ENCODE results near the gene CTNNB1. TPM values are rescaled to one million over a fixed set of nuclear protein-coding genes. Genes with fewer than 3 reads are reported as not detected.

The CTNNB1 gene
- total RNA-seq, 2 donors from 2014 or later, result 405 to 467 TPM

DNA sequence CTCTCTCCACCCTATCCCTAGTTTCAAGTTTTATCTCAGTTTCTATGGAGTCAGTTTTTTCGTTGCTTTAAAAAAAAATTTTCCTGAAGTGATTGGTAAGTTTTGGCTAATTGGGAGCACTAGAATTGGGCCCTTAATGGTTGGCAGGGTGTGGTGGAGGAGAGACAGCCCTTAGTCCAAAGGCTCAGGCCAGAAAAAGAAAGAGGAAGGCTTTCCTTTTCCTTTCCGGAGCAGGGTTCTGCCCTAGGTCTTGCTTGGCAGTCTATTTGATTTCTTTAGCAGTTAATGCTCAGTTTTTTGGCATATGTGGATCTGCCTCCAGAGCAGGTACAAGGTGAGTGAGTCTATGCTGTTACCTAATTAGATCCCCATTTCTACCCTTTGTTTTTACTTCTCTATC lies 22.7 kb downstream of the CTNNB1 start:
- TF ChIP-seq POLR2A (IDR thresholded peaks at IDR 0.05) (no peak), POLR2AphosphoS5 (IDR thresholded peaks at IDR 0.05) (no peak)
- TF ChIP-seq, protein P1, sequence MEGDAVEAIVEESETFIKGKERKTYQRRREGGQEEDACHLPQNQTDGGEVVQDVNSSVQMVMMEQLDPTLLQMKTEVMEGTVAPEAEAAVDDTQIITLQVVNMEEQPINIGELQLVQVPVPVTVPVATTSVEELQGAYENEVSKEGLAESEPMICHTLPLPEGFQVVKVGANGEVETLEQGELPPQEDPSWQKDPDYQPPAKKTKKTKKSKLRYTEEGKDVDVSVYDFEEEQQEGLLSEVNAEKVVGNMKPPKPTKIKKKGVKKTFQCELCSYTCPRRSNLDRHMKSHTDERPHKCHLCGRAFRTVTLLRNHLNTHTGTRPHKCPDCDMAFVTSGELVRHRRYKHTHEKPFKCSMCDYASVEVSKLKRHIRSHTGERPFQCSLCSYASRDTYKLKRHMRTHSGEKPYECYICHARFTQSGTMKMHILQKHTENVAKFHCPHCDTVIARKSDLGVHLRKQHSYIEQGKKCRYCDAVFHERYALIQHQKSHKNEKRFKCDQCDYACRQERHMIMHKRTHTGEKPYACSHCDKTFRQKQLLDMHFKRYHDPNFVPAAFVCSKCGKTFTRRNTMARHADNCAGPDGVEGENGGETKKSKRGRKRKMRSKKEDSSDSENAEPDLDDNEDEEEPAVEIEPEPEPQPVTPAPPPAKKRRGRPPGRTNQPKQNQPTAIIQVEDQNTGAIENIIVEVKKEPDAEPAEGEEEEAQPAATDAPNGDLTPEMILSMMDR (IDR thresholded peaks at IDR 0.05), result no peak
- no peaks in the 10 kb centered on the region for H3K9me3 ChIP-seq
- WGBS, result 45% methylated on average over 2 of the region's 2 CpGs
- H3K4me3 ChIP-seq, result no peak overlapping the region
- H3K36me3 ChIP-seq, result peaks cover 8 to 17% of the 10 kb centered on the region in 2 donors
- intact Hi-C loops (cut with DNase I), result no loop called here
- H3K27ac ChIP-seq, result no peak overlapping the region
- H3K27me3 ChIP-seq (replicated peaks; ENCODE audit: insufficient read depth), result no peaks in the 10 kb centered on the region
- no peaks in the 10 kb centered on the region for H3K4me1 ChIP-seq (replicated peaks)
- no peak for DNase-seq (ENCODE audit: low spot score)

DNA sequence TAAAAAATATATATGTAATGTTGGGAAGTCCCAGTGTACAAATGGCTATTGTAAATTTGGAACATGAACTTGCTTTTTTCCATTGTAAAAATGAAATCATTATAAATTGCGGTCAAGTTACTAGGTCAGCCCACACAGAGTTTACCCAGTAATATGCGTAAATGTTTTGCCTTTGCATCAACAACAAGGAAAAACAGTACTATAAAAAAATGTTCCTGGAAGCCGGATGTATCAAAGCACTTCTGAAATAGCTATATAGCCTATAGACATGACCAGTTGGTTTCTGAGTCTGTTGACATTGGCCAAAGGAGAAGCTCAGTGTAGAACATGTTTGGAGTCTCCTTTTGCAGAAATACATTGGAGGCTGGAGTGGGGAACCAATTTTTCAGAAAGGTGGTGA lies 23.2 kb downstream of the CTNNB1 start:
- Histone ChIP-seq H3K4me1 (replicated peaks) (no peaks in the 10 kb centered on the region), H3K27me3 (replicated peaks; ENCODE audit: insufficient read depth) (no peaks in the 10 kb centered on the region), H3K4me3 (no peak overlapping the region), H3K36me3 (peaks cover 8 to 17% of the 10 kb centered on the region in 2 donors), H3K27ac (no peak overlapping the region), H3K9me3 (no peaks in the 10 kb centered on the region)
- 47% methylated on average over 3 of the region's 3 CpGs for WGBS
- intact Hi-C loops (cut with DNase I), result no loop called here
- TF ChIP-seq, protein P1 (IDR thresholded peaks at IDR 0.05), result no peak
- no peak for TF ChIP-seq POLR2AphosphoS5 (IDR thresholded peaks at IDR 0.05)
- TF ChIP-seq POLR2A (IDR thresholded peaks at IDR 0.05), result no peak
- DNase-seq (ENCODE audit: low spot score), result no peak

DNA sequence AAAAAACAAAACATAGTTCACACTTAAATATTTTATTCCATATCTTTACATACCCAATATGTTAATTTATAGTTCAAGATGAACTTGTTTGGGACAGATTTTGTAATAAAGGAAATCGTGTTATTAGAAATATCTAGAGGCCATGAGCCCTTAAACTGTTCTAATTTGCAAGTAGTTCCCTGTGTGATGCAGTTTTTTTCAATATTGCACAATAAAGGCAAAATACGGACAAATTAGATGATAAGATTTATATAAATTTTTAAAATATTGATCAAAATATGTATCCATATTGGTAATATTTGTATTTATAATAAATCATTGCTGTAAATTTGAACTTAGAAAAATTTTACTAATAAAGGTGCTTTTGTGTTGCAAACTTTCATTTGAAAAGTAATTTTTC lies 23.8 kb downstream of the CTNNB1 start:
- intact Hi-C loops (cut with DNase I), result no loop called here
- TF ChIP-seq POLR2AphosphoS5 (IDR thresholded peaks at IDR 0.05), result no peak
- no peak for TF ChIP-seq POLR2A (IDR thresholded peaks at IDR 0.05)
- TF ChIP-seq, protein P1 (IDR thresholded peaks at IDR 0.05), result no peak
- Histone ChIP-seq H3K27ac (no peak overlapping the region), H3K4me3 (no peak overlapping the region), H3K9me3 (no peaks in the 10 kb centered on the region), H3K27me3 (replicated peaks; ENCODE audit: insufficient read depth) (no peaks in the 10 kb centered on the region), H3K36me3 (peaks cover 8 to 23% of the 10 kb centered on the region in 2 donors), H3K4me1 (replicated peaks) (no peaks in the 10 kb centered on the region)
- DNase-seq (ENCODE audit: low spot score), result no peak
- 68% methylated on average over 2 of the region's 2 CpGs for WGBS

DNA sequence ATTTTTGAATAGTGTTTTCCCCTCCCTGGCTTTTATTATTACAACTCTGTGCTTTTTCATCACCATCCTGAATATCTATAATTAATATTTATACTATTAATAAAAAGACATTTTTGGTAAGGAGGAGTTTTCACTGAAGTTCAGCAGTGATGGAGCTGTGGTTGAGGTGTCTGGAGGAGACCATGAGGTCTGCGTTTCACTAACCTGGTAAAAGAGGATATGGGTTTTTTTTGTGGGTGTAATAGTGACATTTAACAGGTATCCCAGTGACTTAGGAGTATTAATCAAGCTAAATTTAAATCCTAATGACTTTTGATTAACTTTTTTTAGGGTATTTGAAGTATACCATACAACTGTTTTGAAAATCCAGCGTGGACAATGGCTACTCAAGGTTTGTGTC lies 24.4 kb downstream of the CTNNB1 start:
- Histone ChIP-seq H3K27me3 (replicated peaks; ENCODE audit: insufficient read depth) (no peaks in the 10 kb centered on the region), H3K27ac (no peak overlapping the region), H3K4me1 (replicated peaks) (no peaks in the 10 kb centered on the region), H3K4me3 (no peak overlapping the region), H3K36me3 (peaks cover 8 to 25% of the 10 kb centered on the region in 2 donors), H3K9me3 (no peaks in the 10 kb centered on the region)
- TF ChIP-seq POLR2A (IDR thresholded peaks at IDR 0.05), result no peak
- TF ChIP-seq, protein P1 (IDR thresholded peaks at IDR 0.05), result no peak
- no peak for TF ChIP-seq POLR2AphosphoS5 (IDR thresholded peaks at IDR 0.05)
- intact Hi-C loops (cut with DNase I), result no loop called here
- no peak for DNase-seq (ENCODE audit: low spot score)
- WGBS, result 78% methylated on average over 2 of the region's 2 CpGs

DNA sequence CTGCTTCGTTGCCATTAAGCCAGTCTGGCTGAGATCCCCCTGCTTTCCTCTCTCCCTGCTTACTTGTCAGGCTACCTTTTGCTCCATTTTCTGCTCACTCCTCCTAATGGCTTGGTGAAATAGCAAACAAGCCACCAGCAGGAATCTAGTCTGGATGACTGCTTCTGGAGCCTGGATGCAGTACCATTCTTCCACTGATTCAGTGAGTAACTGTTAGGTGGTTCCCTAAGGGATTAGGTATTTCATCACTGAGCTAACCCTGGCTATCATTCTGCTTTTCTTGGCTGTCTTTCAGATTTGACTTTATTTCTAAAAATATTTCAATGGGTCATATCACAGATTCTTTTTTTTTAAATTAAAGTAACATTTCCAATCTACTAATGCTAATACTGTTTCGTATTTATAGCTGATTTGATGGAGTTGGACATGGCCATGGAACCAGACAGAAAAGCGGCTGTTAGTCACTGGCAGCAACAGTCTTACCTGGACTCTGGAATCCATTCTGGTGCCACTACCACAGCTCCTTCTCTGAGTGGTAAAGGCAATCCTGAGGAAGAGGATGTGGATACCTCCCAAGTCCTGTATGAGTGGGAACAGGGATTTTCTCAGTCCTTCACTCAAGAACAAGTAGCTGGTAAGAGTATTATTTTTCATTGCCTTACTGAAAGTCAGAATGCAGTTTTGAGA lies 25.0 kb downstream of the CTNNB1 start:
- no peaks in the 10 kb centered on the region for H3K9me3 ChIP-seq
- no peaks in the 10 kb centered on the region for H3K27me3 ChIP-seq (replicated peaks; ENCODE audit: insufficient read depth)
- no peak for DNase-seq (ENCODE audit: low spot score)
- intact Hi-C loops (cut with DNase I), result no loop called here
- no peak overlapping the region for H3K4me3 ChIP-seq
- peaks cover 8 to 25% of the 10 kb centered on the region in 2 donors for H3K36me3 ChIP-seq
- H3K27ac ChIP-seq, result no peak overlapping the region
- TF ChIP-seq, protein P1 (IDR thresholded peaks at IDR 0.05), result no peak
- TF ChIP-seq POLR2A (IDR thresholded peaks at IDR 0.05) (no peak), POLR2AphosphoS5 (IDR thresholded peaks at IDR 0.05) (no peak)
- no peaks in the 10 kb centered on the region for H3K4me1 ChIP-seq (replicated peaks)
- WGBS, result 73% methylated on average over 3 of the region's 3 CpGs

Data from prostate gland (tissue), 2 donors.